ENCODE measurements around the gene ROBO1.
"Not testable (repeated sequence)": the region's sequence is repeated elsewhere in the genome, so short reads cannot be mapped to it uniquely, and the experiment has no call there.

ROBO1 gene

DNA sequence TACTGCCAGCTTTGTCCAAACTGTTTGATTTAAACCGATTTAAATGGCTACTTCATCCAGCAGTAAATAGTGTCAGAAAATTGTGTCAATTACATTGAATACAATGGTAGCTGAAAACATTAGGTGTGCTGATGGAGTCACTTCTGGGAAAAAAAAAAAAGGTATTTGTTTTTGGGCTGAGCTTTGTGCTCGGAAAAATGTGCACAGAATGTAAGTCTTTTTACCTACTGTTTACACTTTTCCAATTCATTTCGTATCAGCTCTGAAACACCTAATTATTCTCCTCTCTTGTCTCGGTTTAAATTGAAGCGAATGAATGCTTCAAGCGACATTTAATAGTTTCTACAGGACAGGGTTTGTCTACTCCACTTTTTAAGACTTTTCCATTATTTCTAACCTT is 1078.4 kb downstream of the ROBO1 start:
- Histone ChIP-seq H3K4me3 (ENCODE audit: low read depth in 1 of 2, low read length in 1 of 2) (no peak overlapping the region), H3K4me1 (ENCODE audit: control insufficient read depth in 1 of 2, insufficient read depth in 1 of 2, low read depth in 1 of 2, low read length in 1 of 2) (no peaks in the 10 kb centered on the region), H3K27ac (no peak overlapping the region), H3K36me3 (no peaks in the 10 kb centered on the region), H3K27me3 (no peaks in the 10 kb centered on the region), H3K9me3 (no peaks in the 10 kb centered on the region)
- TF ChIP-seq, protein P1, sequence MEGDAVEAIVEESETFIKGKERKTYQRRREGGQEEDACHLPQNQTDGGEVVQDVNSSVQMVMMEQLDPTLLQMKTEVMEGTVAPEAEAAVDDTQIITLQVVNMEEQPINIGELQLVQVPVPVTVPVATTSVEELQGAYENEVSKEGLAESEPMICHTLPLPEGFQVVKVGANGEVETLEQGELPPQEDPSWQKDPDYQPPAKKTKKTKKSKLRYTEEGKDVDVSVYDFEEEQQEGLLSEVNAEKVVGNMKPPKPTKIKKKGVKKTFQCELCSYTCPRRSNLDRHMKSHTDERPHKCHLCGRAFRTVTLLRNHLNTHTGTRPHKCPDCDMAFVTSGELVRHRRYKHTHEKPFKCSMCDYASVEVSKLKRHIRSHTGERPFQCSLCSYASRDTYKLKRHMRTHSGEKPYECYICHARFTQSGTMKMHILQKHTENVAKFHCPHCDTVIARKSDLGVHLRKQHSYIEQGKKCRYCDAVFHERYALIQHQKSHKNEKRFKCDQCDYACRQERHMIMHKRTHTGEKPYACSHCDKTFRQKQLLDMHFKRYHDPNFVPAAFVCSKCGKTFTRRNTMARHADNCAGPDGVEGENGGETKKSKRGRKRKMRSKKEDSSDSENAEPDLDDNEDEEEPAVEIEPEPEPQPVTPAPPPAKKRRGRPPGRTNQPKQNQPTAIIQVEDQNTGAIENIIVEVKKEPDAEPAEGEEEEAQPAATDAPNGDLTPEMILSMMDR (IDR thresholded peaks at IDR 0.05): no peak

DNA sequence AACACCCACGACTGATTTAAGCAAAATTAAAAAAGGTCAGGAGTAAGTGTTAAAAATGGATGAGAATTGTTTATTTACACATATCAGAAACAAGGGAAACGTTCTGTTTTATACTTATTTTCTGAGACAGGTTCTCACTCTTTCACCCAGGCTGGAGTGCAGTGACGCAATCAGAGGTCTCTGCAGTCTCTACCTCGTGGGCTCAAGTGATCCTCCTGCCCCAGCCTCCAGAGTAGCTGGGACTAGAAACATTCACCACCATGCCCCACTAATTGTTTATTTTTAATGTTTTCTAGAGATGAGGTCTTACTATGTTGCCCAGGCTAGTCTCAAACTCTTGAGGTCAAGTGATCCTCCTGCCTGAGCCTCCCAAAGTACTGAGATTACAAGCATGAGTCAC is 1080.3 kb downstream of the ROBO1 start:
- Histone ChIP-seq H3K9me3 (no peaks in the 10 kb centered on the region), H3K4me1 (ENCODE audit: control insufficient read depth in 1 of 2, insufficient read depth in 1 of 2, low read depth in 1 of 2, low read length in 1 of 2) (no peaks in the 10 kb centered on the region), H3K27ac (no peak overlapping the region), H3K27me3 (no peaks in the 10 kb centered on the region), H3K36me3 (no peaks in the 10 kb centered on the region), H3K4me3 (ENCODE audit: low read depth in 1 of 2, low read length in 1 of 2) (no peak overlapping the region)
- TF ChIP-seq, protein P1 (IDR thresholded peaks at IDR 0.05): no peak

DNA sequence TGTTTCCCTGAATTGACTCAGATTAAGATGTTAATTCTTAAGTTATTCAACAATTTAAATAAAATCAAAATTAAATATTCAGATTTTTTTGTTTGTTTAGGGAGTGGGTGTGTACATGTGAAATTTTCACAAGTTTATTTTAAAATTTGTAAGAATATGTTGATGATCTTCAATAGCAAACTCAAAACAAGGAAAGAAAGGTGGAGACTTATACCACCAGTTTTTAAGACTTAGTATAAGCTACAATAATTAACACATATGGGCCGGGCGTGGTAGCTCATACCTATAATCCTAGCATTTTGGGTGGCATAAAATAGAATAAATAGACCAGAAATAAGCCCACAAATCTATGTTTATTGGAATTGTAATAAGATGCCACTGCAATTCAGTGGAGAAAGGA is 1084.5 kb downstream of the ROBO1 start:
- Histone ChIP-seq H3K27ac (no peak overlapping the region), H3K4me3 (ENCODE audit: low read depth in 1 of 2, low read length in 1 of 2) (no peak overlapping the region), H3K9me3 (no peaks in the 10 kb centered on the region), H3K36me3 (no peaks in the 10 kb centered on the region), H3K4me1 (ENCODE audit: control insufficient read depth in 1 of 2, insufficient read depth in 1 of 2, low read depth in 1 of 2, low read length in 1 of 2) (no peaks in the 10 kb centered on the region), H3K27me3 (no peaks in the 10 kb centered on the region)
- TF ChIP-seq, protein P1 (IDR thresholded peaks at IDR 0.05): no peak

DNA sequence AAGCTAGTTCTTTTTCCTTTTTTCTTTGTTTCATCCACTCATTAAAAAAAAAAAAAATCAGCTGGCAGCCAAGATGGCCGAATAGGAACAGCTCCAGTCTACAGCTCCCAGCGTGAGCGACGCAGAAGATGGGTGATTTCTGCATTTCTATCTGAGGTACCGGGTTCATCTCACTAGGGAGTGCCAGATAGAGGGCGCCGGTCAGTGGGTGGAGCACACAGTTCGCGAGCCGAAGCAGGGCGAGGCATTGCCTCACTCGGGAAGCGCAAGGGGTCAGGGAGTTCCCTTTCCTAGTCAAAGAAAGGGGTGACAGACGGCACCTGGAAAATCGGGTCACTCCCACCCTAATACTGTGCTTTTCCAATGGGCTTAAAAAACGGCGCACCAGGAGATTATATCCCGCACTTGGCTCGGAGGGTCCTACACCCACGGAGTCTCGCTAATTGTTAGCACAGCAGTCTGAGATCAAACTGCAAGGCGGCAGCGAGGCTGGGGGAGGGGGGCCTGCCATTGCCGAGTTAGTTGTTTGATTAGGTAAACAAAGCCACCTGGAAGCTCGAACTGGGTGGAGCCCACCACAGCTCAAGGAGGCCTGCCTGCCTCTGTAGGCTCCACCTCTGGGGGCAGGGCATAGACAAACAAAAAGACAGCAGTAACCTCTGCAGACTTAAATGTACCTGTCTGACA is 1092.5 kb downstream of the ROBO1 start:
- H3K9me3 ChIP-seq; H3K4me1 ChIP-seq (ENCODE audit: control insufficient read depth in 1 of 2, insufficient read depth in 1 of 2, low read depth in 1 of 2, low read length in 1 of 2); H3K27me3 ChIP-seq; H3K4me3 ChIP-seq (ENCODE audit: low read depth in 1 of 2, low read length in 1 of 2); H3K36me3 ChIP-seq; H3K27ac ChIP-seq: not testable (repeated sequence)

DNA sequence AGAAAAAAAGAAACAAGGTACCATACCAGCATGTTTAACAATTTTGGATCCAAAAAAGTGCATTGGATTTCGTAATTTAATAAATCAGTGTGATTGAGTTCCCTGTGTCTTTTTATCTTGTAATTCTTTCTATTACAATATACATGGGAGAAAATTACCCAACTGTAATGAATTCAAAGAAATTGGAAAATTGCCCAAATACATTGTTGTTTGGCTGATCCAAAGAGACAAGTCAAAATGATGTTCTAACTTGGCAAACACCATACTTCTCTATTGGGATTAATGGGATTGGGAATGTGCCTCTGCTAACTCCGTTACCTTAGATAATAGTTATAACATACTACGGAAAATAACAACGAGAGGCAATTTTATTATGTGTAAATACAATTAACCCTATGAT is 1097.1 kb downstream of the ROBO1 start:
- Histone ChIP-seq H3K4me3 (ENCODE audit: low read depth in 1 of 2, low read length in 1 of 2) (no peak overlapping the region), H3K4me1 (ENCODE audit: control insufficient read depth in 1 of 2, insufficient read depth in 1 of 2, low read depth in 1 of 2, low read length in 1 of 2) (no peaks in the 10 kb centered on the region), H3K27me3 (no peaks in the 10 kb centered on the region), H3K9me3 (no peaks in the 10 kb centered on the region), H3K27ac (no peak overlapping the region), H3K36me3 (no peaks in the 10 kb centered on the region)
- TF ChIP-seq, protein P1 (IDR thresholded peaks at IDR 0.05): no peak

DNA sequence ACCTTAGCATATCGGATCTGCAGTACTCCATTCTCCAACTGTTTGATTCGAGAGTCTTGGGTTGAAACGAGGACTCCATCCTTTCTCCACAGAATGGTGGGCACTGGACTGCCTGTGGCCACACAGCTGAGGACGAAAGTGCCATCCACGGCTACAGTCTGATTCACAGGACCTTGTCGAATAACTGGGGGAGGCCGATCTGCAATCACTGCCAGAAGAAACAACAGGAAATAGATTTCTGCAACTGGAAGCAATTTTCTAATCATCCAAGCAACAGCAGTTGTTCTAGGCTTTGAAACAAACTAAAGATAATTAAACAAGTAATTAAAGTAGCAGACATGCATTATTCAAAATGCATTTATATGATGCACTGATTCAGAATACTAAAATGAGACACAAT is 1097.7 kb downstream of the ROBO1 start:
- Histone ChIP-seq H3K36me3 (no peaks in the 10 kb centered on the region), H3K27ac (no peak overlapping the region), H3K4me3 (ENCODE audit: low read depth in 1 of 2, low read length in 1 of 2) (no peak overlapping the region), H3K4me1 (ENCODE audit: control insufficient read depth in 1 of 2, insufficient read depth in 1 of 2, low read depth in 1 of 2, low read length in 1 of 2) (no peaks in the 10 kb centered on the region), H3K27me3 (no peaks in the 10 kb centered on the region), H3K9me3 (no peaks in the 10 kb centered on the region)
- TF ChIP-seq, protein P1 (IDR thresholded peaks at IDR 0.05): no peak
